ENCODE data around the gene RNF150. TPM values are rescaled to one million over a fixed set of nuclear protein-coding genes. Genes with fewer than 3 reads are reported as not detected.

RNF150 gene
- total and polyA plus RNA-seq, 4 donors = 0.27 to 1.4 (median 0.81) TPM

DNA sequence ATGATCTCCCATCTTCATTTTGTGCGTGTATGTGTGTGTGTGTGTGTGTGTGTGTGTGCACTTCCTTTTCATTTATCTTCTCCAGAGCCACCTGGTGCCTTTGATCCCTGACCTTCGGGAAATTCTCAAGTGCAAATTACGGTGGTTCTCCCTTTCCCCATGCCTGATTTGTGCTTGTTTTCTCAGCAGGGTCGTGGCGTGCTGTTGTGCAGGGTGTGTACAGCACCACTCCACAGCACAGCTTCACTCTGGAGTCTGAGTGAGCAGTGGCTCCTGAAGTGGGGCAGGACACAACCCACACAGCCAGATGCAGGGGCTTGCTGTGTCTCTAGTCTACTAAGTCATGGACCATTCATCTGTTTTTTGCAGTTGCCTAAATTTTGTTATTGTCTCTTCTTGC is 262.8 kb downstream of the RNF150 start (continued):
- TF ChIP-seq, protein P1, sequence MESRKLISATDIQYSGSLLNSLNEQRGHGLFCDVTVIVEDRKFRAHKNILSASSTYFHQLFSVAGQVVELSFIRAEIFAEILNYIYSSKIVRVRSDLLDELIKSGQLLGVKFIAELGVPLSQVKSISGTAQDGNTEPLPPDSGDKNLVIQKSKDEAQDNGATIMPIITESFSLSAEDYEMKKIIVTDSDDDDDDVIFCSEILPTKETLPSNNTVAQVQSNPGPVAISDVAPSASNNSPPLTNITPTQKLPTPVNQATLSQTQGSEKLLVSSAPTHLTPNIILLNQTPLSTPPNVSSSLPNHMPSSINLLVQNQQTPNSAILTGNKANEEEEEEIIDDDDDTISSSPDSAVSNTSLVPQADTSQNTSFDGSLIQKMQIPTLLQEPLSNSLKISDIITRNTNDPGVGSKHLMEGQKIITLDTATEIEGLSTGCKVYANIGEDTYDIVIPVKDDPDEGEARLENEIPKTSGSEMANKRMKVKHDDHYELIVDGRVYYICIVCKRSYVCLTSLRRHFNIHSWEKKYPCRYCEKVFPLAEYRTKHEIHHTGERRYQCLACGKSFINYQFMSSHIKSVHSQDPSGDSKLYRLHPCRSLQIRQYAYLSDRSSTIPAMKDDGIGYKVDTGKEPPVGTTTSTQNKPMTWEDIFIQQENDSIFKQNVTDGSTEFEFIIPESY (IDR thresholded peaks at IDR 0.05) = no peak
- no peak for TF ChIP-seq FOXA2 (IDR thresholded peaks at IDR 0.05)
- no peak for TF ChIP-seq HNF4G (IDR thresholded peaks at IDR 0.05)
- no peak for TF ChIP-seq TAF1 (conservative IDR thresholded peaks at IDR 0.05)
- TF ChIP-seq HNF4A (conservative IDR thresholded peaks at IDR 0.05) = no peak
- TF ChIP-seq, protein P2, sequence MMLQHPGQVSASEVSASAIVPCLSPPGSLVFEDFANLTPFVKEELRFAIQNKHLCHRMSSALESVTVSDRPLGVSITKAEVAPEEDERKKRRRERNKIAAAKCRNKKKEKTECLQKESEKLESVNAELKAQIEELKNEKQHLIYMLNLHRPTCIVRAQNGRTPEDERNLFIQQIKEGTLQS (IDR thresholded peaks at IDR 0.05) = no peak

DNA sequence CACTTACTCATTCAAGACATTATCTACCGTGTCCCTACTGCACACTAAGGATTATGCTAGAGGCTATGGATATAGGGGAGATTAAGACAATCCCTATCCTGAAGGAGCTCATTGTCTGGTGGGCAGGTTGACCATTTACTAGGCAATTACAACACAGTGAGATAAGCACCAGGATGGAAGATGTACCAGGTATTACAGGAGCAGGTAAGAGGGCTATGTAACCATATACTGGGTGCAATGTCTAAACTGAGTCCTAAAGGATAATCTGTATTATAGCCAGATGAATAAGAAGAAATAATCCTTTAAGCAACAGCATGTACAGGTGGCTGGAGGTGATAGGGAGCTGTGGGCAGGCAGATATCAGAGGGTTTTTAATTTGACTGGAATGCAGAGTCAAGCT is 263.8 kb downstream of the RNF150 start:
- DNase-seq (ENCODE audit: low spot score) = no peak
- Histone ChIP-seq H3K4me1 (ENCODE audit: control insufficient read depth in 4 of 4, insufficient read depth in 4 of 4, low read length in 3 of 4) (no peaks in the 10 kb centered on the region), H3K4me3 (ENCODE audit: low read depth in 1 of 3, low read length in 3 of 3) (no peak overlapping the region), H3K27me3 (ENCODE audit: control insufficient read depth in 4 of 4, insufficient read depth in 4 of 4, low read length in 3 of 4) (peaks cover 0 to 5% (median 2%) of the 10 kb centered on the region in 4 donors), H3K9me3 (ENCODE audit: control insufficient read depth in 4 of 4, low read length in 3 of 4) (no peaks in the 10 kb centered on the region), H3K36me3 (ENCODE audit: control insufficient read depth in 4 of 4, insufficient read depth in 3 of 4, low read depth in 1 of 4, low read length in 3 of 4) (no peaks in the 10 kb centered on the region), H3K9ac (ENCODE audit: low read depth in 1 of 2, low read length in 2 of 2) (no peak overlapping the region), H3K27ac (ENCODE audit: low read depth in 1 of 2, low read length in 2 of 2) (no peak overlapping the region)
- 71% methylated on average over 1 of the region's 1 CpG for WGBS
- no peak for TF ChIP-seq TAF1 (conservative IDR thresholded peaks at IDR 0.05)
- TF ChIP-seq, protein P3, sequence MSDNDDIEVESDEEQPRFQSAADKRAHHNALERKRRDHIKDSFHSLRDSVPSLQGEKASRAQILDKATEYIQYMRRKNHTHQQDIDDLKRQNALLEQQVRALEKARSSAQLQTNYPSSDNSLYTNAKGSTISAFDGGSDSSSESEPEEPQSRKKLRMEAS (IDR thresholded peaks at IDR 0.05) = no peak
- TF ChIP-seq RAD21 (IDR thresholded peaks at IDR 0.05) = no peak
- no peak for TF ChIP-seq GABPA (IDR thresholded peaks at IDR 0.05 in 1 of 2, conservative IDR thresholded peaks at IDR 0.05 in 1 of 2)

DNA sequence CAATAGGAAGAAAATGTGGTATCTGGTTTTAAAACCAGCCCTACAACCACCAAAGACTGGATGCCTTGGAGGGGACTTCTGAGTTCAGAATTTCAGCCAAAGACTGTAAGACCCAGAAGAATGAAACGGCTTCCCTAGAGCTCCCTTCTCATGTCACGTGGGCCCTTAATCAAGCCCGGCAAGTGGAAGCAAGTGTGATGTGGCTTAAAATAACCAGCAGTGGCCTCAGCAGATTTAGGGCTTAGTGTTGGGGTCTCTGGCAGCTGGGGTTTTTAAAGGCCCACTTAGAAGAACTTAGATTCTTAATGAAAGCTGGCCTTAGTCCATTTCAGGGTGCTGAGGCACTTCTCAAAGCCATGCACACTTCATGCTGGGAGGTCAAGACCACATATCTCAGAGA is 265.9 kb downstream of the RNF150 start:
- DNase-seq (ENCODE audit: low spot score) = no peak
- H3K27me3 ChIP-seq (ENCODE audit: control insufficient read depth in 4 of 4, insufficient read depth in 4 of 4, low read length in 3 of 4) = peaks cover 0 to 5% (median 2%) of the 10 kb centered on the region in 4 donors
- no peak overlapping the region for H3K9ac ChIP-seq (ENCODE audit: low read depth in 1 of 2, low read length in 2 of 2)
- H3K27ac ChIP-seq (ENCODE audit: low read depth in 1 of 2, low read length in 2 of 2) = no peak overlapping the region
- H3K4me3 ChIP-seq (ENCODE audit: low read depth in 1 of 3, low read length in 3 of 3) = no peak overlapping the region
- H3K9me3 ChIP-seq (ENCODE audit: control insufficient read depth in 4 of 4, low read length in 3 of 4) = no peaks in the 10 kb centered on the region
- H3K36me3 ChIP-seq (ENCODE audit: control insufficient read depth in 4 of 4, insufficient read depth in 3 of 4, low read depth in 1 of 4, low read length in 3 of 4) = no peaks in the 10 kb centered on the region
- no peak for TF ChIP-seq FOXA2 (IDR thresholded peaks at IDR 0.05)
- TF ChIP-seq, protein P2 (IDR thresholded peaks at IDR 0.05) = no peak
- no peak for TF ChIP-seq FOXA1 (IDR thresholded peaks at IDR 0.05)
- WGBS = 89% methylated on average over 3 of the region's 3 CpGs
- no peaks in the 10 kb centered on the region for H3K4me1 ChIP-seq (ENCODE audit: control insufficient read depth in 4 of 4, insufficient read depth in 4 of 4, low read length in 3 of 4)

DNA sequence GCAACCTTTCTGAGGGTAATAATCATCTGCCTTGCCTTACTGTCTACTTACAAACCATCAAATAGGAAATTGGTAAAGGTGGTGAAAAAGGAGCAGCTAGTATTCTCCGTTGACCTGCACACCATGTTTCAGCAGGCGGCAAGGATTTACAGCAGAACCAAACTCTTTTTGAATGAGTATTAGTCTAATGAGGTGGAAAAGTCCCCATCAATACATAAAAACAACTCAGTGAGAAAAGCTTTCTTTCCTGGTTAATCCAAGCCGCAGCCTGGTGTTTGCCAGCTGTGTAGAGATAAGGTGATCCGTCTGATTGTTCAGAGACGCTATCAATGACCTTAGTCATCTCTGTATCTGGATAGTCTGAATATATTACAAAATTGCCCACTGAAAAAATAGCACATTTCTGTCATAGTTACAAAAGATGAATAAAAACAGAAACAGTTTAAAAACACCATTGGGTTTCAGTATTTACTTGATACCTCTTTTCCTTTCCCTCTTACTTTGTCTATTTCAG is 266.7 kb downstream of the RNF150 start:
- Histone ChIP-seq H3K36me3 (ENCODE audit: control insufficient read depth in 4 of 4, insufficient read depth in 3 of 4, low read depth in 1 of 4, low read length in 3 of 4) (no peaks in the 10 kb centered on the region), H3K4me3 (ENCODE audit: low read depth in 1 of 3, low read length in 3 of 3) (no peak overlapping the region), H3K4me1 (ENCODE audit: control insufficient read depth in 4 of 4, insufficient read depth in 4 of 4, low read length in 3 of 4) (no peaks in the 10 kb centered on the region), H3K27ac (ENCODE audit: low read depth in 1 of 2, low read length in 2 of 2) (no peak overlapping the region), H3K27me3 (ENCODE audit: control insufficient read depth in 4 of 4, insufficient read depth in 4 of 4, low read length in 3 of 4) (peaks cover 0 to 5% (median 2%) of the 10 kb centered on the region in 4 donors), H3K9ac (ENCODE audit: low read depth in 1 of 2, low read length in 2 of 2) (no peak overlapping the region), H3K9me3 (ENCODE audit: control insufficient read depth in 4 of 4, low read length in 3 of 4) (no peaks in the 10 kb centered on the region)
- no peak for DNase-seq (ENCODE audit: low spot score)
- whole genome bisulfite sequencing = 58% methylated on average over 5 of the region's 5 CpGs
- TF ChIP-seq EGR1 (IDR thresholded peaks at IDR 0.05; ENCODE audit: low read depth in 2 of 2) (no peak), GABPA (IDR thresholded peaks at IDR 0.05 in 1 of 2, conservative IDR thresholded peaks at IDR 0.05 in 1 of 2) (no peak)
- TF ChIP-seq, protein P1 (IDR thresholded peaks at IDR 0.05) = no peak
